HG03060 (cell line): ENCODE measurements around the gene NDOR1.
"Not testable (repeated sequence)": the region's sequence is repeated elsewhere in the genome, so short reads cannot be mapped to it uniquely, and the experiment has no call there.

Source experiments
- ATAC-seq: cut with Tn5 transposase; IDR thresholded peaks from one replicate; pipeline ENCODE4 v1.9.1; 2021; ENCODE audit warnings: low read depth, moderate number of reproducible peaks; ENCODE audit not compliant: unreplicated experiment

Gene NDOR1

GRCh38 chr9:137254624-137255447 lies 49.3 kb downstream of the NDOR1 start, which contains the start of gene NELFB:
Gene NELFB (plus strand): TSS chr9:137255327.
- ATAC-seq: peak; percentile 29

DNA sequence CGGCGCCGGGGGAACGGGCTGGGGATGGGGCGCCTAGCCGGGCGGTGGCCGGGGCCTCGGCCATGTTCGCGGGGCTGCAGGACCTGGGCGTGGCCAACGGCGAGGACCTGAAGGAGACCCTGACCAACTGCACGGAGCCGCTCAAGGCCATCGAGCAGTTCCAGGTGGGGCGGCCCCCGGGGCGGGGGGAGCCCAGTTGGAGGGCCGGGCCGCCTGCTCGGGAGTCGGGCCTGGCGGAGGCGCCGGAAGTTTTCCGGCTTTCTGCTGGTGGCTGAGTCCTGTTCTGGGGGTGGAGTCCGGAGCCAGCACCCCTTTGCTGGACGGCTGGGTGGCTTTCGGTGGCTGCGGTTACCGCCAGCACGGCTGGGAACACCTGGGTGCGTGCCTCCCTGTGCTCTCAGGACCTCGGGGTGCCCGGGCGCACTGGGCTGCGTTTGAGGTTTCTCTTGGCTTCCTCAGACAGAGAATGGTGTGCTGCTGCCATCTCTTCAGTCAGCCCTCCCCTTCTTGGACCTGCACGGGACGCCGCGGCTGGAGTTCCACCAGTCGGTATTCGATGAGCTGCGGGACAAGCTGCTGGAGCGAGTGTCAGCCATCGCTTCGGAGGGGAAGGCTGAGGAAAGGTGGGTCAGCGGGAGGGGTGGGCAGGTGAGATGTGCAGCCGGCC lies 50.1 kb downstream of the NDOR1 start:
- peak; percentile 20 for ATAC-seq

DNA sequence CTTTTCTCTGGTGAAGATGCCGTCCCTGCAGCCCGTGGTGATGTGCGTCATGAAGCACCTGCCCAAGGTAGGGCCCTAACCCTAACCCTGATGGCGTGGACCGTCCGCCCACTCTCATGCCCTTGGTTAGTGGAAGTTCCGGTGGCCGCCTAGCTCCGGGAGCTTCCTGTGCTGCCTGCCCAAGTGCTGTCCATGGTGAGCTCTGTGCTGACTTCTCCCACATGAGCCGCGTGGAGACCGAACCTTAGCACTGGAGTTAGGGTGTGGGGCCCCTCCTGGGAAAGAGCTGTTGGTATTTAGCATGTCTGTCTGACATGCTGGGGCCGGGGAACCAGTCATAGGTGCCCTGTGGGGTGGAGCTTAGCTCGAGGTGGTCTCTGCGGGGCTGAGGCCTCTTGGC lies 50.9 kb downstream of the NDOR1 start:
- ATAC-seq: no peak

DNA sequence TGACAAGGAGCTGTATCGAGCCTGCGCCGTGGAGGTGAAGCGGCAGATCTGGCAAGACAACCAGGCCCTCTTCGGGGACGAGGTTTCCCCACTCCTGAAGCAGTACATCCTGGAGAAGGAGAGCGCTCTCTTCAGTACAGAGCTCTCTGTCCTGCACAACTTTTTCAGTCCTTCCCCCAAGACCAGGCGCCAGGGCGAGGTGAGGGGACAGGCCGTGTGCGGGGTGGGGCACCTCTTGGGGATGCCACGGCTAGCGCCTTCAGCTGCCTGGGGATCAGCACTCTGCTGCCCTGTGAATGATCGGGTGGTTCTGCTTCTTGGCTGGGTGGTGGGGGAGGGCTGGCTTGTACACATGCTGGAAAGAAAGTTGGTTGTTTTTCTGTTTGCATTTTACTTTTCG lies 51.4 kb downstream of the NDOR1 start:
- ATAC-seq: no peak

- not testable (repeated sequence) for ATAC-seq
Measured at GRCh38 chr9:137262173-137262908, 56.8 kb downstream of the NDOR1 start.

DNA sequence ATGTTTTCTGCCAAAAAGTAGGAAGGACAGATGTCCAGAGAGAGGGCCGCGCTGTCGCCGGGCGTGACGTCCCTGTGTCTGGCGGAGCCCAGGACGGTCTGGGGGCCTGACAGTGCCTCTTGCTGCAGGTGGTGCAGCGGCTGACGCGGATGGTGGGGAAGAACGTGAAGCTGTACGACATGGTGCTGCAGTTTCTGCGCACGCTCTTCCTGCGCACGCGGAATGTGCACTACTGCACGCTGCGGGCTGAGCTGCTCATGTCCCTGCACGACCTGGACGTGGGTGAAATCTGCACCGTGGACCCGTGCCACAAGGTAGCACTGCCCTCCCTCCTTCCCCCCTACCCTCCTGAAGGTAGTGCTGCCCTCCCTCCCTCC lies 57.4 kb downstream of the NDOR1 start:
- no peak for ATAC-seq

DNA sequence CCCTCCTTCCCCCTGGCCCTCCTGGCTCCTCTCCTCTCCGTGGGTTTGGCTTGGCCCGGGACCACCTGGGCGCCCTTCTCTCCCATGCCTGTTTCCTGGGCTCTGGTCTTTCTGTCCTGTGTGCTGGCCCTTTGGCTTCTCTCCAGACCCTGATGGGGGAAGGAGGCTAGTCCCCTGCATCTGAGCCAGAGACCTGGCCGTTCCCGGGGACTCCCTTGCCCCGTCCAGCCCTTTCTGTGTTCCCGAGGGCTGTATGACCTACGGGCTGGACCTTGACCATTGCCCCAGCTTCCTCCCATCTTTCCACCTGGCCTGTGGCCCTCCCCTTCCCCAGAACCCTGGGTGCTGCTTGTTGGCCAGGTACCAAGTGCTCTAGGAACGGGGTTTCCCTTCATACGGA lies 58.0 kb downstream of the NDOR1 start:
- no peak for ATAC-seq

DNA sequence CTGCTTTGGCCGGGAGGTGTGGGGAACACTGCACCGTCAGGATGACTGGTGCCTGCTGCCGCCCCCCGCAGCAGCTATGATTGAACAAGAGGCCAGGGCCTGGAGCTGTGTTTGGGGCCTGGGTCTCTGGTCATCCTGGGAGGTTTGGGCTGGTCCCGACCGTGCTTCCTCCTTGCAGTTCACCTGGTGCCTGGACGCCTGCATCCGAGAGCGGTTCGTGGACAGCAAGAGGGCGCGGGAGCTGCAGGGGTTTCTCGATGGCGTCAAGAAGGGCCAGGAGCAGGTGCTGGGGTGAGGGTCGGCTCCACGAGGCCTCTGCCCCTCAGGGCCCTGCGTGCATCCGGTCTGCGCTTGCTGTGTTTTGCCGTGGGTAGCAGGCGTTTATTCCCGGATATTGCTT lies 58.6 kb downstream of the NDOR1 start:
- no peak for ATAC-seq

GRCh38 chr9:137265496-137266161 lies 60.1 kb downstream of the NDOR1 start:
- ATAC-seq: no peak

DNA sequence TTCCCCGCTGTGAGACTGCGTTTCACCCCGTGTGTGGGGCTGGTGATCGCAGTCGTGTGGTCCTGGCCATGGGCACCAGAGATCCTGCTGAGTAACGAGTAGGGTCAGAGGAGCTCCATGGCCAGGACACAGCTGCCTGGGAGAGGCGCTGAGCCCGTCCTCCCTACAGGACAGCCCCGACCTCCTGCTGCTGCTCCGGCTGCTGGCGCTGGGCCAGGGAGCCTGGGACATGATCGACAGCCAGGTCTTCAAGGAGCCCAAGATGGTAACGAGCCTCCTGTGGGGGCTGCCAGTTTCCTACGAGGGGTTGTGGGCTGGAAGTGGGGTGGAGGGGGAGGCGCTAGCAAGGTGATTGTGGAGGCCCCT lies 60.6 kb downstream of the NDOR1 start:
- ATAC-seq: no peak
